Kidney (tissue), 14 donors: Measurements from ENCODE around the gene ARL16. TPM values are rescaled to one million over a fixed set of nuclear protein-coding genes. Genes with fewer than 3 reads are reported as not detected.

Source experiments
- DNase-seq, 5 donors: peaks; one replicate each; pipeline ENCODE4 v3.0.0-alpha.2; 2013 to 2020
- FAIRE-seq: peaks from 2 replicates; lab custom pipeline; 2012; peaks lifted over from hg19 to GRCh38; lab: Jason Lieb, UNC
- H3K27ac ChIP-seq, 2 donors: one replicate each; pipeline ENCODE4 v1.7.0; 2013; ENCODE audit warnings: low read depth in 2 of 2, low read length in 2 of 2, inconsistent platforms in 1 of 2
- H3K27me3 ChIP-seq: one replicate; pipeline ENCODE4 v1.7.1; 2013; ENCODE audit warnings: low read length, inconsistent platforms; ENCODE audit not compliant: control insufficient read depth, insufficient read depth
- H3K36me3 ChIP-seq, 3 donors: one replicate each; pipeline versions ENCODE4 v1.7.0 to v1.7.1; 2013; ENCODE audit warnings: low read length in 3 of 3, control low read depth in 1 of 3, inconsistent platforms in 1 of 3; ENCODE audit not compliant: insufficient read depth in 3 of 3, control insufficient read depth in 2 of 3
- H3K4me1 ChIP-seq, 3 donors: one replicate each; pipeline versions ENCODE4 v1.7.0 to v1.7.1; 2013; ENCODE audit warnings: low read length in 3 of 3, inconsistent platforms in 1 of 3, low read depth in 1 of 3; ENCODE audit not compliant: control insufficient read depth in 2 of 3, insufficient read depth in 2 of 3
- H3K4me3 ChIP-seq, 3 donors: one replicate each; pipeline versions ENCODE4 v1.7.0 to v1.8.1; 2013; ENCODE audit warnings: low read length in 3 of 3, control low read depth in 1 of 3, inconsistent platforms in 1 of 3
- H3K9ac ChIP-seq, 3 donors: one replicate each; pipeline versions ENCODE4 v1.7.0 to v1.7.1; 2013; ENCODE audit warnings: low read length in 3 of 3, control low read depth in 1 of 3, inconsistent platforms in 1 of 3
- H3K9me3 ChIP-seq, 3 donors: one replicate each; pipeline versions ENCODE4 v1.7.0 to v1.7.1; 2013; ENCODE audit warnings: low read length in 3 of 3, control low read depth in 1 of 3, inconsistent platforms in 1 of 3; ENCODE audit not compliant: control insufficient read depth in 2 of 3, insufficient read depth in 1 of 3
- intact Hi-C: fragments of 100-400 bp; cut with DNase I; formaldehyde crosslinking; loops from one replicate; pipeline ENCODE4 v1.11.1; 2022
- polyA plus RNA-seq: library from polyadenylated mRNA; stranded (reverse); fragments of 350-450 nt; fragmentation: Illumina TruSeq; extraction: RNeasy Lipid Tissue Mini Kit (QIAGEN cat#74804); gene quantifications from one replicate; pipeline ENCODE4 v1.2.3, GENCODE V29; 2014; ENCODE audit warnings: low read depth, low replicate concordance; ENCODE audit not compliant: insufficient read depth
- total RNA-seq: library from RNA; stranded (reverse); fragmentation: NEBNext Ultra II Directional; extraction: Animal tissue kit (Norgen Biotek cat#: 25700); gene quantifications from one replicate; pipeline ENCODE4 v1.2.1, GENCODE V29; 2021
- TF ChIP-seq, protein P1 (sequence below): IDR thresholded peaks from 3 replicates; pipeline ENCODE4 v1.5.1; 2012; ENCODE audit warnings: mild to moderate bottlenecking, moderate library complexity, borderline replicate concordance; ENCODE audit not compliant: insufficient read depth; ENCODE audit errors: extremely low read depth
- donor health status: control.
- donor health status: control.
- donor health status: control.
- donor health status: control.
- donor health status: control.
- donor health status: DM: yes; HTN: yes; CAD: no.
- donor health status: Normal renal cell carcinoma (clear cell type).

ARL16 gene
- total and polyA plus RNA-seq, 2 donors from 2014 or later = 34.7 to 76.1 TPM

DNA sequence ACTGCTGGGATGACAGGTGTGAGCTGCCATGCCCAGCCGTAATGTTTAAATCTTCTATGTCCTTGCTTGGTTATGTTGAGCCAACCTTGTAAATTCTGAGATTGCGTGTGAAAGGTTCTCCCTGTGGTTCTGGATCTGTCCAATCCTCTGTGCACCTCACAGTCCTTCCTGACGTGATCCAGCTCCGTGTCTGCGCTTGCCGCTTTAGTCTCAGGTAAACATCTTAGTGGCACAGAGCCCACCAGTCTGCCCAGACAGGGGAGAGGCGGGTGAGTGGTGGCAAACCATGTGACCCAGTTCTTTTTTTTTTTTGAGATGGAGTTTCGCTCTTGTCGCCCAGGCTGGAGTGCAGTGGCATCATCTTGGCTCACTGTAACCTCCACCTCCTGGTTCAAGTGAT lies 42.4 kb upstream of the ARL16 start:
- H3K27ac ChIP-seq = no peak overlapping the region
- no peaks in the 10 kb centered on the region for H3K36me3 ChIP-seq
- no peak overlapping the region for H3K4me3 ChIP-seq
- FAIRE-seq = no peak
- TF ChIP-seq, protein P1, sequence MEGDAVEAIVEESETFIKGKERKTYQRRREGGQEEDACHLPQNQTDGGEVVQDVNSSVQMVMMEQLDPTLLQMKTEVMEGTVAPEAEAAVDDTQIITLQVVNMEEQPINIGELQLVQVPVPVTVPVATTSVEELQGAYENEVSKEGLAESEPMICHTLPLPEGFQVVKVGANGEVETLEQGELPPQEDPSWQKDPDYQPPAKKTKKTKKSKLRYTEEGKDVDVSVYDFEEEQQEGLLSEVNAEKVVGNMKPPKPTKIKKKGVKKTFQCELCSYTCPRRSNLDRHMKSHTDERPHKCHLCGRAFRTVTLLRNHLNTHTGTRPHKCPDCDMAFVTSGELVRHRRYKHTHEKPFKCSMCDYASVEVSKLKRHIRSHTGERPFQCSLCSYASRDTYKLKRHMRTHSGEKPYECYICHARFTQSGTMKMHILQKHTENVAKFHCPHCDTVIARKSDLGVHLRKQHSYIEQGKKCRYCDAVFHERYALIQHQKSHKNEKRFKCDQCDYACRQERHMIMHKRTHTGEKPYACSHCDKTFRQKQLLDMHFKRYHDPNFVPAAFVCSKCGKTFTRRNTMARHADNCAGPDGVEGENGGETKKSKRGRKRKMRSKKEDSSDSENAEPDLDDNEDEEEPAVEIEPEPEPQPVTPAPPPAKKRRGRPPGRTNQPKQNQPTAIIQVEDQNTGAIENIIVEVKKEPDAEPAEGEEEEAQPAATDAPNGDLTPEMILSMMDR = no peak
- H3K4me1 ChIP-seq = peaks cover 0 to 8% (median 4%) of the 10 kb centered on the region in 3 donors
- no peaks in the 10 kb centered on the region for H3K27me3 ChIP-seq
- DNase-seq = no peak
- H3K9me3 ChIP-seq = no peaks in the 10 kb centered on the region
- intact Hi-C loops = no loop called here
- H3K9ac ChIP-seq = no peak overlapping the region

DNA sequence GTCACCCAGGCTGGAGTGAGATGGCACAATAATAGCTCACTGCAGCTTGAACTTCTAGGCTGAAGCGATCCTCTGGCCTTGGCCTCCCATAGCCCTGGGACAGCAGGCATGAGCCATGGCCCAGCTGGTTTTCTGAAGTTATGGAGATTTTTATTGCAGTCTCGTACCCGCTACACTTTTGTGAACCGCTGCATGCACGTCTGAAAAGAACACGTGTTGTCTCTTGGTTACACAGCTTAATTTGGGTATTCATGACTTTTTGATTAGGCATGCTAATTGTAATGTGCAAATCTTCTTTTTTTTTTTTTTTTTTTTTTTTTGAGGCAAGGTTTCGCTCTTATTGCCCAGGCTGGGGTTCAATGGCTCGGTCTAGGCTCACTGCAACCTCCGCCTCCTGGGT lies 41.8 kb upstream of the ARL16 start:
- Histone ChIP-seq H3K9ac (no peak overlapping the region), H3K27ac (no peak overlapping the region), H3K4me3 (no peak overlapping the region), H3K4me1 (peaks cover 0 to 6% (median 4%) of the 10 kb centered on the region in 3 donors), H3K36me3 (no peaks in the 10 kb centered on the region), H3K9me3 (no peaks in the 10 kb centered on the region), H3K27me3 (no peaks in the 10 kb centered on the region)
- TF ChIP-seq, protein P1 = no peak
- DNase-seq (no peak), FAIRE-seq (no peak)
- intact Hi-C loops = no loop called here

DNA sequence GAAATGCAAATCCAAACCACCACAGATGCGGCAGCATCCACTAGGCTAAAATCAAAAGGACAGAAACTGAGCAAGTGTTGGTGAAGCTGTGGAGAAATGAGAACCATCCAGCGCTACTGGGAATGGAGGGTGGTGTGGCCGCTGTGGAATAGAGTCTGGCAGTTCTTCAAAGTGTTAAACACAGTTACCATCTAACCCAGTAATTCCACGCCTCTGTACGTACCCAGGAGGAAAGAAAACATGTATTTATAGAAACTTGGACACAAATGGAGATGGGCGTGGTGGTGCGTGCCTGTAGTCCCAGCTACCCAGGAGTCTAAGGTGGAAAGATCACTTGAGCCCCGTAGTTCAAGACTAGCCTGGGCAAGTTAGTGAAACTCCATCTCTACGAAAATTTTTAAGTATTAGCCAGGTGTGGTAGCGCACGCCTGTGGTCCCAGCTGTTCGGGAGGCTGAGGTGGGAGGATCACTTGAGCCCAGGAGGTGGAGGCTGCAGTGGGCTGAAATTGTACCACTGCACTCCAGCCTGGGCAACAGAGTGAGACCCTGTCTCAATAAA lies 40.1 kb upstream of the ARL16 start:
- H3K27ac ChIP-seq = no peak overlapping the region
- FAIRE-seq (no peak), DNase-seq (no peak)
- H3K4me1 ChIP-seq = peaks cover 0 to 6% (median 4%) of the 10 kb centered on the region in 3 donors
- no peak overlapping the region for H3K9ac ChIP-seq
- no peaks in the 10 kb centered on the region for H3K27me3 ChIP-seq
- H3K9me3 ChIP-seq = no peaks in the 10 kb centered on the region
- no peak overlapping the region for H3K4me3 ChIP-seq
- no peaks in the 10 kb centered on the region for H3K36me3 ChIP-seq
- intact Hi-C loops = no loop called here
- TF ChIP-seq, protein P1 = no peak
